CD14-positive monocyte (primary cell): ENCODE data around the gene GLP1R. TPM values are rescaled to one million over a fixed set of nuclear protein-coding genes. Genes with fewer than 3 reads are reported as not detected.

Experiments used
- DNase-seq, 3 donors: peaks; one replicate each; pipeline ENCODE4 v3.0.0-alpha.2; 2011 to 2022
- H2AFZ ChIP-seq: 2 replicates; pipeline ENCODE4 v1.6.0; 2012; ENCODE audit warnings: mild to moderate bottlenecking, low read depth, low read length, inconsistent platforms; ENCODE audit not compliant: insufficient read depth, poor library complexity, severe bottlenecking
- H3K27ac ChIP-seq, 2 donors: 1 replicate in 1 of 2; 2 replicates in 1 of 2; pipeline ENCODE4 v1.5.1; 2012 to 2013; ENCODE audit warnings: low read length in 2 of 2, control low read depth in 1 of 2, inconsistent platforms in 1 of 2, low read depth in 1 of 2, mild to moderate bottlenecking in 1 of 2
- H3K27me3 ChIP-seq, 2 donors: one replicate each; pipeline versions ENCODE4 v1.6.0 to v1.6.1; 2011 to 2013; ENCODE audit warnings: low read length in 2 of 2; ENCODE audit not compliant: control insufficient read depth in 2 of 2, insufficient read depth in 2 of 2
- H3K36me3 ChIP-seq, 2 donors: replicated peaks in 1 of 2; 1 replicate in 1 of 2; 2 replicates in 1 of 2; pipeline versions ENCODE4 v1.5.1 to v1.6.1; 2012 to 2013; ENCODE audit warnings: low read length in 2 of 2, control low read depth in 1 of 2, inconsistent platforms in 1 of 2, mild to moderate bottlenecking in 1 of 2; ENCODE audit not compliant: insufficient read depth in 2 of 2, control insufficient read depth in 1 of 2
- H3K4me1 ChIP-seq, 2 donors: 1 replicate in 1 of 2; 2 replicates in 1 of 2; pipeline versions ENCODE4 v1.5.1 to v1.6.1; 2012 to 2013; ENCODE audit warnings: low read length in 2 of 2, control low read depth in 1 of 2, inconsistent platforms in 1 of 2, mild to moderate bottlenecking in 1 of 2, moderate library complexity in 1 of 2; ENCODE audit not compliant: insufficient read depth in 2 of 2, control insufficient read depth in 1 of 2
- H3K4me2 ChIP-seq: replicated peaks from 2 replicates; pipeline ENCODE3; 2012; ENCODE audit warnings: low read length, moderate library complexity, mild to moderate bottlenecking; ENCODE audit not compliant: poor library complexity, severe bottlenecking; ENCODE audit errors: extremely low read depth
- H3K4me3 ChIP-seq, 3 experiments: fragments of 200-600 bp in 1 of 3; sonication (generic) in 1 of 3; replicated peaks in 1 of 3; 1 replicate in 2 of 3; 2 replicates in 1 of 3; pipeline ENCODE4 v1.5.1; 2011 to 2013; ENCODE audit warnings: low read length in 3 of 3, mild to moderate bottlenecking in 3 of 3, control low read depth in 2 of 3, low read depth in 2 of 3, inconsistent platforms in 1 of 3, moderate library complexity in 1 of 3
- H3K79me2 ChIP-seq: 2 replicates; pipeline ENCODE4 v1.6.0; 2012; ENCODE audit warnings: mild to moderate bottlenecking, control low read depth, inconsistent platforms, low read length, moderate library complexity; ENCODE audit not compliant: insufficient read depth
- H3K9ac ChIP-seq: 2 replicates; pipeline ENCODE4 v1.6.0; 2017; ENCODE audit warnings: low read length, mild to moderate bottlenecking; ENCODE audit not compliant: insufficient read depth, poor library complexity, severe bottlenecking
- H3K9me3 ChIP-seq, 2 donors: replicated peaks in 1 of 2; 1 replicate in 1 of 2; 2 replicates in 1 of 2; pipeline versions ENCODE4 v1.5.1 to v1.6.1; 2012 to 2013; ENCODE audit warnings: low read length in 2 of 2, control low read depth in 1 of 2; ENCODE audit not compliant: control insufficient read depth in 1 of 2, insufficient read depth in 1 of 2
- H4K20me1 ChIP-seq: 2 replicates; pipeline ENCODE4 v1.6.0; 2012; ENCODE audit warnings: mild to moderate bottlenecking, low read length, control low read depth, moderate library complexity; ENCODE audit not compliant: insufficient read depth
- H3K27ac Mint-ChIP-seq, 7 donors: one replicate each; pipeline ENCODE4 v1.8.0; 2020; ENCODE audit warnings: mild to moderate bottlenecking in 7 of 7, mixed read lengths in 7 of 7, moderate library complexity in 6 of 7, inconsistent platforms in 2 of 7
- H3K27me3 Mint-ChIP-seq, 3 donors: one replicate each; pipeline ENCODE4 v1.8.0; 2021 to 2022; ENCODE audit warnings: low read depth in 3 of 3, mild to moderate bottlenecking in 3 of 3, mixed read lengths in 3 of 3, moderate library complexity in 3 of 3, inconsistent platforms in 1 of 3
- H3K36me3 Mint-ChIP-seq, 2 donors: one replicate each; pipeline ENCODE4 v1.8.0; 2020; ENCODE audit warnings: mixed read lengths in 2 of 2, inconsistent platforms in 1 of 2, mild to moderate bottlenecking in 1 of 2
- H3K4me1 Mint-ChIP-seq: one replicate; pipeline ENCODE4 v1.8.0; 2020; ENCODE audit warnings: mild to moderate bottlenecking, mixed read lengths
- H3K4me3 Mint-ChIP-seq, 2 donors: one replicate each; pipeline ENCODE4 v1.8.0; 2020; ENCODE audit warnings: mild to moderate bottlenecking in 2 of 2, mixed read lengths in 2 of 2, moderate library complexity in 1 of 2
- H3K9me3 Mint-ChIP-seq, 7 donors: one replicate each; pipeline ENCODE4 v1.8.0; 2020 to 2022; ENCODE audit warnings: mixed read lengths in 7 of 7, mild to moderate bottlenecking in 6 of 7, moderate library complexity in 6 of 7, inconsistent platforms in 2 of 7
- CTCF ChIP-seq: fragments of 200-600 bp; IDR thresholded peaks from one replicate; pipeline ENCODE4 v1.8.0; 2022; ENCODE audit warnings: antibody characterized with exemption, mild to moderate bottlenecking
- WGBS: methylation state at CpG from one replicate; pipeline ENCODE4 v1.1.5; 2013; ENCODE audit warnings: missing lambda C conversion rate; ENCODE audit not compliant: insufficient coverage; 5-methylcytosine and 5-hydroxymethylcytosine counted together
- intact Hi-C, 2 donors: fragments of 100-400 bp; cut with micrococcal nuclease; formaldehyde crosslinking; loops; one replicate each; pipeline versions ENCODE4 v1.15.0 to v1.15.1; 2023
- polyA plus RNA-seq, 3 donors: library from polyadenylated mRNA; depleted of rRNA in 1 of 3; unstranded in 2 of 3; stranded (reverse) in 1 of 3; fragments of 300-500 nt in 2 of 3; fragments of >200 nt in 1 of 3; fragmentation: Illumina TruSeq in 2 of 3; gene quantifications; 1 replicate in 2 of 3; 2 replicates in 1 of 3; pipeline ENCODE4 v1.2.3, GENCODE V29; 2012 to 2021

Gene GLP1R
- polyA plus RNA-seq, 3 donors, result not detected

- no peak overlapping the region for H3K4me2 ChIP-seq
- H3K27ac Mint-ChIP-seq, result no peak overlapping the region
- H3K79me2 ChIP-seq, result no peaks in the 10 kb centered on the region
- H3K27me3 ChIP-seq, result no peaks in the 10 kb centered on the region
- H3K27me3 Mint-ChIP-seq, result peaks cover 2 to 9% (median 2%) of the 10 kb centered on the region in 3 donors
- no peak overlapping the region for H3K27ac ChIP-seq
- no peaks in the 10 kb centered on the region for H4K20me1 ChIP-seq
- no peak for TF ChIP-seq CTCF
- H3K9me3 Mint-ChIP-seq, result peaks cover 0 to 1% (median 0%) of the 10 kb centered on the region in 7 donors
- peaks cover 28 to 30% of the 10 kb centered on the region in 2 donors for H3K36me3 Mint-ChIP-seq
- H2AFZ ChIP-seq, result no peak overlapping the region
- H3K36me3 ChIP-seq, result peaks cover 7 to 25% of the 10 kb centered on the region in 2 donors
- H3K9ac ChIP-seq, result no peak overlapping the region
- no peaks in the 10 kb centered on the region for H3K9me3 ChIP-seq
- no CpG with 5 or more reads among the region's 1 CpG for WGBS
- DNase-seq, result no peak
- H3K4me3 Mint-ChIP-seq, result no peak overlapping the region
- intact Hi-C loops, result no loop called here
- no peak overlapping the region for H3K4me3 ChIP-seq
- peaks cover 8% of the 10 kb centered on the region for H3K4me1 Mint-ChIP-seq
- H3K4me1 ChIP-seq, result no peaks in the 10 kb centered on the region
Observed at GRCh38 chr6:39102821-39103136, 54.2 kb downstream of the GLP1R start.

- H3K9ac ChIP-seq, result no peak overlapping the region
- no peak for DNase-seq
- no peaks in the 10 kb centered on the region for H4K20me1 ChIP-seq
- Mint-ChIP-seq H3K27ac (no peak overlapping the region), H3K9me3 (peaks cover 0 to 1% (median 0%) of the 10 kb centered on the region in 7 donors), H3K4me3 (no peak overlapping the region), H3K4me1 (peaks cover 15% of the 10 kb centered on the region), H3K27me3 (peaks cover 2 to 5% (median 2%) of the 10 kb centered on the region in 3 donors), H3K36me3 (peaks cover 31 to 33% of the 10 kb centered on the region in 2 donors)
- H3K9me3 ChIP-seq, result no peaks in the 10 kb centered on the region
- TF ChIP-seq CTCF, result no peak
- no peaks in the 10 kb centered on the region for H3K79me2 ChIP-seq
- intact Hi-C loops, result no loop called here
- peaks cover 7 to 29% of the 10 kb centered on the region in 2 donors for H3K36me3 ChIP-seq
- no peak overlapping the region for H3K4me2 ChIP-seq
- H3K27me3 ChIP-seq, result no peaks in the 10 kb centered on the region
- no peak overlapping the region for H2AFZ ChIP-seq
- no peaks in the 10 kb centered on the region for H3K4me1 ChIP-seq
- H3K4me3 ChIP-seq, result no peak overlapping the region
- WGBS, result no CpG with 5 or more reads among the region's 4 CpGs
- no peak overlapping the region for H3K27ac ChIP-seq
Observed at GRCh38 chr6:39104528-39104927, 55.9 kb downstream of the GLP1R start.
